HUDEP-2 (cell line): ENCODE measurements around the gene SOCS1.
"Not testable (repeated sequence)": the region's sequence is repeated elsewhere in the genome, so short reads cannot be mapped to it uniquely, and the experiment has no call there.

Experiments used
- DNase-seq, 76 experiments: peaks; one replicate each; lab custom pipeline; 2025; ENCODE audit not compliant: unreplicated experiment in 76 of 76; lab: John Stamatoyannopoulos, UW

The SOCS1 gene, protein sequence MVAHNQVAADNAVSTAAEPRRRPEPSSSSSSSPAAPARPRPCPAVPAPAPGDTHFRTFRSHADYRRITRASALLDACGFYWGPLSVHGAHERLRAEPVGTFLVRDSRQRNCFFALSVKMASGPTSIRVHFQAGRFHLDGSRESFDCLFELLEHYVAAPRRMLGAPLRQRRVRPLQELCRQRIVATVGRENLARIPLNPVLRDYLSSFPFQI

DNA sequence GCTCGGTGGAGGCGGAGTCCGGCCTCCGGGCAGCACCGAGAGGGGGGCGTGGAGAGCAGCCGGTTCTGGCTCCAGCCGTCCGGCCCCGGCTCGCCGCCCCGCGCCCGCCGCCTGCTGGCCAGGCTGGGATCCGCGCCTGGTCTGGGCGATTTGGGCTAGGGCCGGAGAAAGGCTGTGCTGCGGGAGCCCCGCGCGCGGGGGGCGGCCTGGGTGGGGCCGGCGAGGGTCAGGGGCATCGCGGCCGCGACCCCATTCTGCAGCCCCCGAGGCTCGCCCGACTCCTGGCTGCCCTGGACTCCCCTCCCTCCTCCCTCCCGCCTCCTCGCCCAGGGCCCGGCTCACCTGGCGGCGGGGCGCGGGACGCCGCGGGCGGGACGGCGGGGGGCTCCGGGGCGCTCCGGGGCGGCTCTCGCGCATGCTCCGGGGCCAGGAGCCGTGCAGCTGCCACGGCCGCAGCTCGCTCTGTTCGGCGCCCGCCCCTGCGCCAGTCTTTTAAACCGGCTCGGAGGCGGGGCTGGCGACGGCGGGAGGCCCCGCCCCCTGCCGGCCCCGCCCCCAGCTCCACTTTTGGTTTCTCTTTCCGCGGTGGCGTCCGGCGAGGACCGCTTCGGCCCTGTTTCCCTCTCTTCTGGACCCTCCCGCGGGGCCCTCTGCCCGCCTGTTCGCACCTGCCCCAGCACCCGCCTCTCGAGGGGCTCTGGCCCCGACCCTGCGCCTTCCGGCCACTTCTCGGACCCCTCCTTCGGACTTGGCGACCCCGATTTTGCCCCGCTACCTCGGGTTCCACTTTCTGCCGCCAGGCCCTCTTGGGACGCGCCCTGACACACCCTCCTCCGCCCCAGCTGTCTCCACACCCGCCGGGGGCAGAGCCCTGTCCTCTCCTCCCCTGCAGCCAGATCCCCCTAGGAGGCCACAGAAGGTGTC lies at the start of gene SOCS1:
Gene SOCS1, minus strand, starts transcription at position 468 of the 924 bp plus-strand sequence. CDS start 726 bp downstream, outside the sequence.
- peak in 73 of 76 experiments; percentile 26 to 91 (median 76) for DNase-seq

DNA sequence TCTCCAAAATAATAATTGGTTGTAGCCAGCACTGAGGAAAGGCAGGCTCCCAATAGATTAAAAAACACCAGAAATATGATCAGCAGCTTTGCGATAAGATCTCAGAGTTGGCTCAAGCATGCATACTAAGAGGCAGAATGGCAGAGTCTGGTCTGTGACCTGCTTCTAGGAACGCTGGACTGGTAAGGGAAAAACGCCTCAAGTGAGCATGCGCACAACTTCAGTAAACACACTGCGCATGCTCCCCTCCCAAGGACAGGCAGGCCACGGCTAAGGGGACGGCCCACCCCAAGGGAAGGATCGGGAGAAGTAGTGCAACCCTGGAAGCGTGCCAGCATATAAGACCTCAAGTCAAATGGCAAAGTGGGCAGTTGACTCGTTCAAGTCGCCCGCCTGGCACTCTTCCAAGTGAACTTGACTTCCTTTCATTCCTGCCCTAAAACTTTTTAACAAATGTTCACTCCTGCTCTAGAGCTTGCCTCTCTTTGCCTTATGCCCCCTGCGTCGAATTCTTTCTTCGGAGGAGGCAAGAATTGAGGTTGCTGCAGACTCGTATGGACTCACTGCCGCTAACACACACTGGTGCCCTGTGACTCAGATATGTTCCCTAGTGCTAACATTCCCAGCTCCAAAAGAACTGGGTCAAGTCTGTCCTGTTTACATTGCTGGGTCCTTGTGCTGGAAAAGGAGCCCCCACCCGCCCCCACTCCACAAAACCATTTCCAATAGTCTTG lies 47.6 kb upstream of the SOCS1 start:
- peak in 1 of 76 experiments; percentile 23 for DNase-seq

- DNase-seq, result no peak
Measured at GRCh38 chr16:11302977-11303376, 47.0 kb upstream of the SOCS1 start.

- DNase-seq, result no peak
Measured at GRCh38 chr16:11301645-11302501, 45.9 kb upstream of the SOCS1 start.

- no peak for DNase-seq
Measured at GRCh38 chr16:11300560-11300892, 44.5 kb upstream of the SOCS1 start.

GRCh38 chr16:11299865-11300559 lies 44.0 kb upstream of the SOCS1 start:
- no peak for DNase-seq

GRCh38 chr16:11298950-11299547 lies 43.0 kb upstream of the SOCS1 start:
- DNase-seq, result not testable (repeated sequence)

GRCh38 chr16:11298143-11298900 lies 42.3 kb upstream of the SOCS1 start:
- no peak for DNase-seq

DNA sequence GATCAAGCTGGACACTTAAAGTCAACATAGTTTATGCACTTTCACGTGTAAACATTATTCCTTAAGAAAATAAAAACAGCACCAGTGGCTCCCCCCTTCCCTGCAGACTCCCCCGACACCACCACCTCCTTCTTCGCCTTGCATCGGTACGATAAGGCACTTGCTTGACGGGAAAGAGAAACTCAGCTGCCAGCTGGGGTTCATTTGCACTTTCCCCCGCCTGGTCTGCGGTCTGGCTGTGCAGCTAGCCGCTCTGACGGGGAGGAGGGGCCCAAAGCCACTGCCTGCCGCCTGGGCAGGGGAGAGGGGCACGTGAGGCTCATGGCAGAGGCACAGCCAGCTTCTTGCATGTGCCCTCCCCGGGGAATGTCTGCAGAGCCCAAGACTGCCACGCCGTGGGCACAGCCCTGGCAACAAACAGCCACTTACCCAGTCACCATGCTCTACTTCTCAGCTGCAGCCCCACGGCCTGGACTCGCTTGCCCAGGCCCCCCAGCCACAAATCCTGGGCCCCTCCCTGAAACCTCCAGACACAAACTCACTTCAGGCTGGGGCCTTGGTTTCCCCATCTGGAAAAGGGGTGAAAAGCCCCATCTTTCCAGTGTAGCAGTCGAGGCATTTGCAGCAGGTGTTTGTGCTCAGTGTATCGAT lies 41.6 kb upstream of the SOCS1 start:
- DNase-seq, result peak in 74 of 76 experiments; percentile 7 to 87 (median 71)

- DNase-seq, result no peak
Measured at GRCh38 chr16:11296706-11297491, 40.9 kb upstream of the SOCS1 start.

DNA sequence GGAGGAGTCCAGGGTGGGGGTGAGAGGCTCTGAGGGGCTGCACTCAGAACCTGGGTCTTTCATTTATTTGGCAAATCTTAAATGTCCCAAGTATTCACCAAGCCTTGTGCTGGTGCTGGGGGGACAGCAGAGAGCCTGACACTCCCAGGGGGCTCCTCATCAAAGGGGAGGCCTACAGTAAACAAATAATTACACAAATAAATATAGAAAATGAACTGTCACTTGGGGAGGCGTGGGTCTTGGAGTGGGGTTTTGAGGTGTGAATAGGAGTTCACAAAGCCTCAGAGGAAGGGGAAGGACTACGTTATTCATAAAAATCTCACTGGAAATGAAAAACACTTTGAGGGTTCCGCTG lies 40.3 kb upstream of the SOCS1 start:
- no peak for DNase-seq

GRCh38 chr16:11295672-11296071 lies 39.7 kb upstream of the SOCS1 start:
- DNase-seq, result no peak

GRCh38 chr16:11292076-11292748 lies 36.2 kb upstream of the SOCS1 start:
- no peak for DNase-seq

GRCh38 chr16:11291091-11291703 lies 35.2 kb upstream of the SOCS1 start:
- DNase-seq, result no peak

- no peak for DNase-seq
Measured at GRCh38 chr16:11290102-11290893, 34.3 kb upstream of the SOCS1 start.

DNA sequence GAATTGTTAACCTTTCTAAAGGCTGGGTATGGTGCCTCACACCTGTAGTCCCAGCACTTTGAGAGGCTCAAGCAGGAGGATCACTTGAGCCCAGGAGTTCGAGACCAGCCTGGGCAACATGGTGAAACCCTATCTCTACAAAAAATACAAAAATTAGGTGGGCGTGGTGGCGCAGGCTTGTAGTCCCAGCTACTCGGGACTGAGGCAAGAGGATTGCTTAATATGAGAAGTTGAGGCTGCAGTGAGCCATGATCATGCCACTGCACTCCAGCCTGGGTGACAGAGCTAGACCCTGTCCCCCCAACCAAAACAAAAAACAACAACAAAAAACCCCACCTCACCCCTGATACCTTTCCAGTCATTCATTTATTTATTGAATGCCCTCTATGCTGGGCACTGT lies 33.7 kb upstream of the SOCS1 start:
- DNase-seq, result not testable (repeated sequence)
